ENCODE results near the gene DYNLT2.

The DYNLT2 gene

DNA sequence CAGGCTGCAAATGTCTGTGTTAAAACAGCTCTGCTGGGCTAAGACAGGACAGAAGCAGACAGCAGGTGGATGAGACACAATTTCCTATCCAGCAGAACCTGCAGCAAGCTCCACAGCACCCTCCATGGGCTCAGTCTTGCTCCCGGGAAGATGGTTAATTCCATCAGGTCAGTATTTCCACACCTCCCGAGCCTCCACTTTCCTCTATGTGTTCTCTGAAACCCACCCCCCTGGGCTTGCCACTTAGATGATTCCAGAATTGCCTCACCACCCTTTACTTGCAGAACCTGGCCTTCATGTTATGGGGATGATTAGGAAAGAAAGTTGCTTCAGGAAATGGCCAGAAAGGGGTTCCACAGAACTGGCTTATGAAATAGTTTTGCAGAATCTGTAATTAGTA is 43.8 kb upstream of the DYNLT2 start:
- no peak overlapping the region for H3K4me3 ChIP-seq
- intact Hi-C loops (cut with DNase I; ENCODE audit: low total_unique reads), result no loop called here
- peaks cover 0 to 5% of the 10 kb centered on the region in 2 donors for H3K27me3 ChIP-seq
- no peak for DNase-seq
- H3K9me3 ChIP-seq, result no peaks in the 10 kb centered on the region
- no peaks in the 10 kb centered on the region for H3K36me3 ChIP-seq
- TF ChIP-seq, protein P1, sequence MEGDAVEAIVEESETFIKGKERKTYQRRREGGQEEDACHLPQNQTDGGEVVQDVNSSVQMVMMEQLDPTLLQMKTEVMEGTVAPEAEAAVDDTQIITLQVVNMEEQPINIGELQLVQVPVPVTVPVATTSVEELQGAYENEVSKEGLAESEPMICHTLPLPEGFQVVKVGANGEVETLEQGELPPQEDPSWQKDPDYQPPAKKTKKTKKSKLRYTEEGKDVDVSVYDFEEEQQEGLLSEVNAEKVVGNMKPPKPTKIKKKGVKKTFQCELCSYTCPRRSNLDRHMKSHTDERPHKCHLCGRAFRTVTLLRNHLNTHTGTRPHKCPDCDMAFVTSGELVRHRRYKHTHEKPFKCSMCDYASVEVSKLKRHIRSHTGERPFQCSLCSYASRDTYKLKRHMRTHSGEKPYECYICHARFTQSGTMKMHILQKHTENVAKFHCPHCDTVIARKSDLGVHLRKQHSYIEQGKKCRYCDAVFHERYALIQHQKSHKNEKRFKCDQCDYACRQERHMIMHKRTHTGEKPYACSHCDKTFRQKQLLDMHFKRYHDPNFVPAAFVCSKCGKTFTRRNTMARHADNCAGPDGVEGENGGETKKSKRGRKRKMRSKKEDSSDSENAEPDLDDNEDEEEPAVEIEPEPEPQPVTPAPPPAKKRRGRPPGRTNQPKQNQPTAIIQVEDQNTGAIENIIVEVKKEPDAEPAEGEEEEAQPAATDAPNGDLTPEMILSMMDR (IDR thresholded peaks at IDR 0.05), result no peak
- H3K27ac ChIP-seq, result no peak overlapping the region
- H3K4me1 ChIP-seq, result peaks cover 0 to 7% (median 0%) of the 10 kb centered on the region in 4 donors

DNA sequence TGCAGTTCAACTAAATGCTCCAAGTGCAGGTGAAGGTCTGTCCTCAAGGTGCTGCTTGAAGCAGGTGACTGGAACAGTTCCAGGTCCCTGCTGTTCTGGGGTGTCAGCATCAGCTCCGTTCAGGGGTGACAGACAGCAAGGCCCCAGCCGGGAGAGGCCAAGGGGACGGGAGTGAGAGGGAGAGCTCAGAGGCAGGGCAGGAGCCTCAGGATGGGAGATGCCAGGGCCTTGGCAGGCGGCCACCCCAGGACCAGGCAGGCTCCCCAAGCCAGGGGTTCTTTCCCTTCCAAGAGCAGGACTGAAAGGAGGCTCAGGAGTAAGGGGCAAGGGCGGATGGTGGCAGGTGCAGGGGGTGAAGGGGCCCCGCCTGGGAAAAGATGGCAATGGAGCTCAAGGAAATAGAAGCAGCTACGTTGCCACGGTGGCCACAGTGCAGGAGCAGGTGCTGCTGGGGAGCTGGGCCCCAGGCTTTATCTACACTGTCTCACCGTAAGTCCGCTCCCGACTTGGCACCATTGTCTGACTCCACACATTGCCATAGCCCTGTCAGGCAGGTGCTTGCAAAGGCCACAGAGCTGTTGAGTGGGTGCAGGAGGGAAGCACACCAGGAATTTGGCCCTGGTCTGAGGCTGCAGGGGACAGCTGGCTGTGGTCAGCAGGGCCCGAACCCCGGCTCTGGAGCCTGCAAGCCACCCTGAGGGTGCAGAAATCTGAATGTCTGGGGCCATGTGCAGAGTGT is 43.1 kb upstream of the DYNLT2 start:
- peaks cover 0 to 13% (median 5%) of the 10 kb centered on the region in 4 donors for H3K4me1 ChIP-seq
- peak in 1 of 2 donors; percentile 40 for DNase-seq
- H3K27me3 ChIP-seq, result peaks cover 0 to 5% of the 10 kb centered on the region in 2 donors
- no peaks in the 10 kb centered on the region for H3K36me3 ChIP-seq
- no peaks in the 10 kb centered on the region for H3K9me3 ChIP-seq
- H3K27ac ChIP-seq, result no peak overlapping the region
- H3K4me3 ChIP-seq, result no peak overlapping the region
- intact Hi-C loops (cut with DNase I; ENCODE audit: low total_unique reads), result loop anchor here (5.0 kb wide), 1 partner anchor 493 kb away; no protein-coding TSS in a partner anchor
- TF ChIP-seq, protein P1 (IDR thresholded peaks at IDR 0.05), result no peak

GRCh38 chr6:169793408-169793807 is 42.0 kb upstream of the DYNLT2 start:
- no peaks in the 10 kb centered on the region for H3K9me3 ChIP-seq
- H3K4me3 ChIP-seq, result no peak overlapping the region
- peak in 1 of 2 donors; percentile 53 for DNase-seq
- H3K36me3 ChIP-seq, result no peaks in the 10 kb centered on the region
- intact Hi-C loops (cut with DNase I; ENCODE audit: low total_unique reads), result loop anchor here (5.0 kb wide), 1 partner anchor 494 kb away; no protein-coding TSS in a partner anchor
- no peak overlapping the region for H3K27ac ChIP-seq
- peaks cover 0 to 5% of the 10 kb centered on the region in 2 donors for H3K27me3 ChIP-seq
- peaks cover 0 to 14% (median 5%) of the 10 kb centered on the region in 4 donors for H3K4me1 ChIP-seq
- TF ChIP-seq, protein P1 (IDR thresholded peaks at IDR 0.05), result no peak

GRCh38 chr6:169792306-169793015 is 41.1 kb upstream of the DYNLT2 start:
- no peaks in the 10 kb centered on the region for H3K36me3 ChIP-seq
- H3K27me3 ChIP-seq, result peaks cover 0 to 5% of the 10 kb centered on the region in 2 donors
- H3K4me1 ChIP-seq, result peaks cover 0 to 14% (median 5%) of the 10 kb centered on the region in 4 donors
- TF ChIP-seq, protein P1 (IDR thresholded peaks at IDR 0.05), result no peak
- H3K9me3 ChIP-seq, result no peaks in the 10 kb centered on the region
- intact Hi-C loops (cut with DNase I; ENCODE audit: low total_unique reads), result loop anchor here (5.0 kb wide), 1 partner anchor 495 kb away; no protein-coding TSS in a partner anchor
- no peak overlapping the region for H3K4me3 ChIP-seq
- no peak overlapping the region for H3K27ac ChIP-seq
- peak in 1 of 2 donors; percentile 31 for DNase-seq

DNA sequence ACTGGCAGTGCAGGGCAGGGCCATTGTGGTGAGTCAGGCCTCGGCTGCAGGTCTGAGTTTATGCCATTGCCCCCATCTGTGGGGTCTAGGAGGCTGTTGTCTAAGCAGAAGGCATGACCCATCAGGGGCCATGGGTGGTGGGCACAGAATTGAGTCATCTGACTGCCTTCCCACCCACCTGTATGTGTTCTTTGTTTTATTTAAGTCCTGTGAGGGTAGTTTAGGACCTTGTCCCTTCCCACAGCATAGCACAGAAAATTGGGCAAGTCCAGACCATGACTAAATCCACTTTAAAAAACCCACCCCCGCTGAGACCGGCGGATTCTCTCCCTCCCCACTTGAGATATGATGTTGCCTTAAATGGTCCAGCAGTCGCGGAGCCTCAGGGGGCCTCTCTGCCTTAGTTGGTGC is 40.4 kb upstream of the DYNLT2 start:
- Histone ChIP-seq H3K4me1 (peaks cover 0 to 14% (median 5%) of the 10 kb centered on the region in 4 donors), H3K27ac (no peak overlapping the region), H3K36me3 (no peaks in the 10 kb centered on the region), H3K9me3 (no peaks in the 10 kb centered on the region), H3K4me3 (no peak overlapping the region), H3K27me3 (peaks cover 0 to 5% of the 10 kb centered on the region in 2 donors)
- TF ChIP-seq, protein P1 (IDR thresholded peaks at IDR 0.05), result no peak
- intact Hi-C loops (cut with DNase I; ENCODE audit: low total_unique reads), result loop anchor here (5.0 kb wide), 1 partner anchor 496 kb away; no protein-coding TSS in a partner anchor
- peak; percentile 15 to 28 for DNase-seq
